D721Med (cell line): ENCODE results near the gene VPS26C.
"Not testable (repeated sequence)": the region's sequence is repeated elsewhere in the genome, so short reads cannot be mapped to it uniquely, and the experiment has no call there.

ENCODE experiments used
- DNase-seq: peaks from one replicate; pipeline ENCODE4 v3.0.0; 2011; ENCODE audit warnings: low spot score; ENCODE audit not compliant: insufficient read length
- FAIRE-seq: peaks from 2 replicates; lab custom pipeline; 2011; peaks lifted over from hg19 to GRCh38; lab: Jason Lieb, UNC
- TF ChIP-seq, protein P1 (sequence below): IDR thresholded peaks from 2 replicates; pipeline ENCODE4 v1.5.1; 2012; ENCODE audit warnings: mild to moderate bottlenecking, control low read depth; ENCODE audit not compliant: insufficient read depth; ENCODE audit errors: missing control alignments

Gene VPS26C

DNA sequence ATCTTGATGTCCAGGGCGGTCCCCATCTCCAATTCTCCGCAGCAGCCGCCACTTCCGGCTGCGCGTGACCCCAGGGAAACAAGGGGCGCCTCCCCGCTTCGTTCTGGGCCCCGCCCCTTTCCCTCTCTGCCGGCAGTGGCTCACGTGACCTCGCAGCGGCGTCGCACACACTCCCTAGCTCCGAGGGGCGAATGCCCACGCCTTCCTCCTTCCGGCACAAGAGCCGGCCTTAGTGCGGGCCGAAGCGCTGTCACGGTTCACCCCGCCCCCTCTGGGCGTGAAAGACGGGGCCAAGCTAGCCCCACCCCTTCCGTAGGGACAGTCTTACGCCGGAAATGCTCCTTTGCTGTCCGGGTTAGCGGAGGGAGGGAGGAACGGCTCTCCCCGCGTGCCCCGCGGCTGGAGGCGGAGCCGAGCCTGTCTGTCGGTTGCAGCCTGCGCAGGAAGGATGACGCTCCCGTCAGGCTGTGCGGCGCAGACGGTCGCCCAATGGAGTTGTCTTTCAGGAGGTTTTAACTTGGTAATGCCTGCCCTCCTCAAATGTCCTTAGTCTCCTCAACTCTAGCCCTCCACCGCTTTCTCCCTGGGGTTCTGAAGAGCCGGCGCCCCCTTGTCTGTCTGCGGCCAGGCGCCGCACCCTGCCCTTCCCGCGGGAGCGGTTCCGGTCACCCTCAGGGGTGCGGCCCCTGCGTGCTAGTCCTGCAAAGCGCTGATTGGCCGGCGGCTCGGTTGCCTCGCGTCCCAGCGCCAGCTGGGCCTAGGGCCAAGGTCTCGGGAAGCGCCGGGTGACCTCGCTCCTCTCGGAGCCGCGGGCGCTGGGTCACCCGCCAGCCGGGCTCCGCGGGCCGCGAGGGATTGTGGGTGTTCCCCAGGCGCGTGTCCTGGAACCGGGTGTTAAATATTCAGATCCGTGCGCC is at the start of gene VPS26C:
TSS of gene VPS26C (minus strand) at position 66 of the 917 bp plus-strand sequence. CDS start at position 26, 40 bp downstream.
- DNase-seq: no peak
- FAIRE-seq: no peak
- TF ChIP-seq, protein P1, sequence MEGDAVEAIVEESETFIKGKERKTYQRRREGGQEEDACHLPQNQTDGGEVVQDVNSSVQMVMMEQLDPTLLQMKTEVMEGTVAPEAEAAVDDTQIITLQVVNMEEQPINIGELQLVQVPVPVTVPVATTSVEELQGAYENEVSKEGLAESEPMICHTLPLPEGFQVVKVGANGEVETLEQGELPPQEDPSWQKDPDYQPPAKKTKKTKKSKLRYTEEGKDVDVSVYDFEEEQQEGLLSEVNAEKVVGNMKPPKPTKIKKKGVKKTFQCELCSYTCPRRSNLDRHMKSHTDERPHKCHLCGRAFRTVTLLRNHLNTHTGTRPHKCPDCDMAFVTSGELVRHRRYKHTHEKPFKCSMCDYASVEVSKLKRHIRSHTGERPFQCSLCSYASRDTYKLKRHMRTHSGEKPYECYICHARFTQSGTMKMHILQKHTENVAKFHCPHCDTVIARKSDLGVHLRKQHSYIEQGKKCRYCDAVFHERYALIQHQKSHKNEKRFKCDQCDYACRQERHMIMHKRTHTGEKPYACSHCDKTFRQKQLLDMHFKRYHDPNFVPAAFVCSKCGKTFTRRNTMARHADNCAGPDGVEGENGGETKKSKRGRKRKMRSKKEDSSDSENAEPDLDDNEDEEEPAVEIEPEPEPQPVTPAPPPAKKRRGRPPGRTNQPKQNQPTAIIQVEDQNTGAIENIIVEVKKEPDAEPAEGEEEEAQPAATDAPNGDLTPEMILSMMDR: no peak

DNA sequence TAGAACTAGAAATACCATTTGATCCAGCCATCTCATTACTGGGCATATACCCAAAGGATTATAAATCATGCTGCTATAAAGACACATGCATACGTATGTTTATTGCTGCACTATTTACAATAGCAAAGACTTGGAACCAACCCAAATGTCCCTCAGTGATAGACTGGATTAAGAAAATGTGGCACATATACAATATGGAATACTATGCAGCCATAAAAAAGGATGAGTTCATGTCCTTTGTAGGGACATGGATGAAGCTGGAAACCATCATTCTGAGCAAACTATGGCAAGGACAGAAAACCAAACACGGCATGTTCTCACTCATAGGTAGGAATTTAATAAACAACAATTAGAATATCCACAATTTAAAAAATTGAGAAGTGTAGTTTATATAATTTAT is 48.9 kb upstream of the VPS26C start:
- DNase-seq, FAIRE-seq: not testable (repeated sequence)

DNA sequence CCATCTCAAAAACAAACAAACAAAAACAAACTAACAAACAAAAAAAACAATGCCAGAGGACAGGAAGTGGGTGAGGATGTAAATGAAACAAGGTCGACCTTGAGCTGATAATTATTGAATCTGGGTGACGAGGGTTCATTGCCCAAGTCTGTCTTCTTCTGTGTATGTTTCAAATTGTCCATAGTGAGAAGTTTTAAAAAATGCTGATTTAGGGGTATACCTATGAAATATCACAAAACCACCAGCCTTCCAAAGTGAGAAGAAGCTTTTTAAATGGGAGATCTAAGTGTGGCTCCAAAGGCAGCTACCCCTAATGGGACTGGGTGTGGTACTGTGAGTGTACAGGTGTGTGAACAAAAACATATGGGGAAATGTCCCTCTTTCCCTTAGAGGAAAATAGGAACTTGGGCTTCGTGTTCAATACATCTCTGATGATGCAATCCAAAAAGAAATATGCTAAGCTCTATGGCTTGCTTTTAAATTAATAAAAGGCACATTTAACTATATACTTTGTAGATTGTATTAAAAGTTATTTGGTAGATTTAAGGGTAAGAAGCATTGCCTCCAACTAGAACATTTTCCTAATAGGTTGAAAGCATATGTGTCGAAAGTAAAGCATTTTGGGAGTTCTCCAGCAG is 33.1 kb upstream of the VPS26C start:
- DNase-seq (no peak), FAIRE-seq (no peak)
- TF ChIP-seq, protein P1: no peak

DNA sequence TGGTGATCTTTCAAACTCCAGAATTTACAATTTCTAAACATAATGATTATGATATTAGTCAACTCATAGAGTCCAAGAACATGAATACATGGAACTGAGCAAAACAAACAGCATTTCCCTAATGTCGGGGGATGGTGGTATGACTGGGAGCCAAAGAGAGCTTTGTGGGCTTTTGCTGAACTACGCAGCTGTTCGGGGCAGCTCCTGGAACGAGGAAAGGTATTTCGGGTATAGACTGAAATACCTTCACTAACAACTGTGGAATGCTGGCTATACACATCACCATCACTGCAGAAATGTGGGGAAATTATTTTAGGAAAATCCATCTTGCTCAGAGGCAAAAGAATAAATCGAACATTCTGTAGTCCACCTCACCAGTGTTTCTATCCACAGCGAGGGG is 30.2 kb upstream of the VPS26C start:
- DNase-seq (no peak), FAIRE-seq (no peak)
- TF ChIP-seq, protein P1: no peak

DNA sequence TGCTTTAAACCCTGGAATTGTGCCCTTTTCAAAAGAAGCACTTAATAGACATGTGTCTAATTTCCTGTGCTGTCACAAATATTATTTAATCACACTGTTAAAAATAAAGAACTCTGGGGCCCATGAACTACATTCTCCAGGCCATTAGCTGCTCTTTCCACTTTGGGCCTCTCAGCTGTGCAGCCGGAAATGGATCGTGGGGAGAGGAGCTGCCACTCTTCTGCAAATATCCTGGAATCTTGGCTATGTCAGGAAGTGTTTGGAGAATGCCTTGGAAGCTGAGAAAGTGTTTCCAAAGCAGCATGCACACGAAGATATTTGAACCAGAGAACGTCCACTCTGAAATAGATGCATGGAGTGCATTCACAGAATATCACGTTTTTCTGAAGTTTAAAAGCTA is 27.5 kb upstream of the VPS26C start:
- TF ChIP-seq, protein P1: no peak
- no peak for FAIRE-seq
- DNase-seq: no peak

DNA sequence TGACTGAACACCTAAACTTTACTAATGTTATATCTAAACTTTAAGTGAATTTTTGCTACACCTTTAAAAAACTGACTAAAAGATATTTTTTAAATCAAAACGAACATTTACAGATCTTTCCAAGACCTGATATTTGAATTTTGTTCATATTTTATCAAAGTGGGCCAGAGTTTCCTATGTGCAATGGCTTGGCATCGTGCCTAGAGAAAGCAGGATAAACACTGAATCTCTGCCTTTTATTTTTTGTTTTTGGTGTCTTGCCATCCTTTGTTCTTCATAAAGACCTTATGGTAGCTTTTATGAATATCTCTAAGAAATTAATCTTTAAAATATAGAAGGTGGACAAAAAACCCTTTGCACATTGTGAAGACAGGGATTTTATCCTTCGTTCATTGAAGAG is 25.8 kb upstream of the VPS26C start:
- no peak for FAIRE-seq
- no peak for DNase-seq
- TF ChIP-seq, protein P1: no peak

DNA sequence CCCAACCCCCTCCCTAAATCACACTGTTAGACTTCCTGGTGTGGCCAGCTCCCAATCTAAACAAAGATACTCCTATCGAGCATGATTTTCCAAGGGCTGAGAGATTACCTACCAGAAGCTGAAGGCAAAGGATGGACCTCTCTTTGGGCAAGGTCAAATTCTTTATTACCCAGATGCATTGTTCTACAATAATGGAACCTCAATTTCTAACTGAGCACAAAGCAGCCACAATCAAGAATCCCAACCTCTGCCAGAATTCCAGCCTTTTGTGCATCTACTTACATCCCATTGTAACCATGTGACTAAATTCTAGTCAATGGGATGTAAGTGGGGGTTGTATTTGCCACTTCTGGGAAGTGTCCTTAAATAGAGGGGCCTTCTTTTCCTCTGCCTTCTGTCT is 24.9 kb upstream of the VPS26C start:
- DNase-seq (no peak), FAIRE-seq (no peak)
- TF ChIP-seq, protein P1: no peak

DNA sequence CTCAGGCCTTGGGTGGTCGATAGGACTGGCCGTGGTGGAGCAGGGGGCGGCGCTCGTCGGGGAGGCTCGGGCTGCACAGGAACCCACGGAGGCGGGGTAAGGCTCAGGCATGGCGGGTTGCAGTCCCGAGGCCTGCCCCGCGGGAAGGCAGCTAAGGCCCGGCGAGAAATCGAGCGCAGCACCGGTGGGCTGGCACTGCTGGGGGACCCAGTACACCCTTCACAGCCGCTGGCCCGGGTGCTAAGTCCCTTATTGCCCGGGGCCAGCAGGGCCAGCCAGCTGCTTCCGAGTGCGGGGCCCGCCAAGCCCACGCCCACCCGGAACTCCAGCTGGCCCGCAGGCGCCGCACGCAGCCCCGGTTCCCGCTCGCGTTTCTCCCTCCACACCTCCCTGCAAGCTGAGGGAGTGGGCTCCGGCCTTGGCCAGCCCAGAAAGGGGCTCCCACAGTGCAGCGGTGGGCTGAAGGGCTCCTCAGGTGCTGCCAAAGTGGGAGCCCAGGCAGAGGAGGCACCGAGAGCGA is 16.1 kb upstream of the VPS26C start:
- not testable (repeated sequence) for DNase-seq, FAIRE-seq

DNA sequence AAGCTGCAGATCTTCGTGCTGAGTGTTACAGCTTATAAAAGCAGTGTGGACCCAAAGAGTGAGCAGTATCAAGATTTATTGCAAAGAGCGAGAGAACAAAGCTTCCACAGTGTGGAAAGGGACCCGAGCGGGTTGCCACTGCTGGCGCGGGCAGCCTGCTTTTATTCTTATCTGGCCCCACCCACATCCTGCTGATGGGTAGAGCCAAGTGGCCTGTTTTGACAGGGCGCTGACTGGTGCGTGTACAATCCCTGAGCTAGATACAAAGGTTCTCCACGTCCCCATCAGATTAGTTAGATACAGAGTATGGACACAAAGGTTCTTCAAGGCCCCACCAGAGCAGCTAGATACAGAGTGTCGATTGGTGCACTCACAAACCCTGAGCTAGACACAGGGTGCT is 15.5 kb upstream of the VPS26C start:
- DNase-seq, FAIRE-seq: not testable (repeated sequence)
